GM12878 (cell line): ENCODE measurements around the gene FAM193A. TPM values are rescaled to one million over a fixed set of nuclear protein-coding genes. Genes with fewer than 3 reads are reported as not detected.

Source experiments
- ATAC-seq: fragments of 200-7000 bp; cut with Tn5 transposase; 3 replicates; pipeline ENCODE4 v1.9.1; 2020; ENCODE audit warnings: mild to moderate bottlenecking, moderate library complexity
- BruUV-seq: library from RNA; stranded (reverse); fragments of 400-500 nt; replicated peaks from 2 replicates; lab custom pipeline; 2021; lab: Mats Ljungman, UMichigan
- CTCF ChIA-PET: fragments of 300-600 bp; sonication (Branson Sonifier 250); formaldehyde crosslinking; extraction: SDS; loops from one replicate; lab custom pipeline; 2021; ENCODE audit warnings: inconsistent platforms; lab: Yijun Ruan, JAX
- POLR2A ChIA-PET: fragments of 350-600 bp; formaldehyde crosslinking; extraction: SDS; loops from one replicate; lab custom pipeline; 2021; ENCODE audit warnings: inconsistent platforms; lab: Charles Lee
- RAD21 ChIA-PET: fragments of 300-600 bp; sonication (Branson Sonifier 250); formaldehyde crosslinking; loops from one replicate; lab custom pipeline; 2023; ENCODE audit warnings: antibody characterized with exemption; ENCODE audit not compliant: unreplicated experiment; lab: Charles Lee
- SMC1A ChIA-PET: fragments of 300-600 bp; sonication (Branson Sonifier 250); formaldehyde crosslinking; loops from one replicate; lab custom pipeline; 2023; ENCODE audit not compliant: unreplicated experiment, uncharacterized antibody; lab: Charles Lee
- DNase-seq: peaks from one replicate; pipeline ENCODE4 v3.0.0-alpha.2; 2011; ENCODE audit warnings: low read depth, low spot score
- FAIRE-seq: peaks from 3 replicates; lab custom pipeline; 2011; peaks lifted over from hg19 to GRCh38; lab: Jason Lieb, UNC
- H2AFZ ChIP-seq: 2 replicates; pipeline ENCODE4 v1.6.0; 2011; ENCODE audit warnings: low read depth, low read length, control low read depth; ENCODE audit not compliant: control insufficient read depth
- H3K27ac ChIP-seq: 2 replicates; pipeline ENCODE4 v1.5.1; 2011; ENCODE audit warnings: control low read depth; ENCODE audit not compliant: control insufficient read depth, insufficient read depth
- H3K27me3 ChIP-seq, 2 experiments: replicated peaks in 1 of 2; 2 replicates each; pipeline versions ENCODE4 v1.6.0 to v1.6.1; 2011; ENCODE audit warnings: low read length in 1 of 2; ENCODE audit not compliant: control insufficient read depth in 2 of 2, insufficient read depth in 2 of 2
- H3K36me3 ChIP-seq, 2 experiments: 2 replicates each; pipeline ENCODE4 v1.5.1; 2011; ENCODE audit warnings: low read length in 1 of 2; ENCODE audit not compliant: control insufficient read depth in 2 of 2, insufficient read depth in 2 of 2
- H3K4me1 ChIP-seq: 2 replicates; pipeline ENCODE4 v1.6.1; 2011; ENCODE audit warnings: mild to moderate bottlenecking, low read length, moderate library complexity, mixed read lengths; ENCODE audit not compliant: control insufficient read depth, insufficient read depth
- H3K4me2 ChIP-seq: 2 replicates; pipeline ENCODE4 v1.6.0; 2011; ENCODE audit warnings: control low read depth; ENCODE audit not compliant: control insufficient read depth, insufficient read depth
- H3K4me3 ChIP-seq: fragments of 200-600 bp; sonication (generic); 2 replicates; pipeline ENCODE4 v1.5.1; 2016
- H3K79me2 ChIP-seq: 2 replicates; pipeline ENCODE4 v1.6.0; 2011; ENCODE audit warnings: low read length; ENCODE audit not compliant: control insufficient read depth, insufficient read depth
- H3K9ac ChIP-seq: 2 replicates; pipeline ENCODE4 v1.8.0; 2011; ENCODE audit warnings: low read length, control low read depth, mixed read lengths; ENCODE audit not compliant: control insufficient read depth, insufficient read depth
- H3K9me3 ChIP-seq: replicated peaks from 3 replicates; pipeline ENCODE4 v1.5.1; 2011; ENCODE audit warnings: mild to moderate bottlenecking, low read length; ENCODE audit not compliant: control insufficient read depth, insufficient read depth
- H4K20me1 ChIP-seq: 2 replicates; pipeline ENCODE4 v1.6.0; 2011; ENCODE audit not compliant: control insufficient read depth, insufficient read depth
- BCLAF1 ChIP-seq: fragments of 450-650 bp; IDR thresholded peaks from 2 replicates; pipeline ENCODE4 v1.6.1; 2017; ENCODE audit warnings: antibody characterized with exemption, mild to moderate bottlenecking, moderate library complexity
- CBX3 ChIP-seq: fragments of 200-600 bp; sonication (generic); IDR thresholded peaks from 2 replicates; pipeline ENCODE4 v1.6.1; 2016; ENCODE audit warnings: low read depth, borderline replicate concordance
- E2F8 ChIP-seq: fragments of 450-650 bp; IDR thresholded peaks from 2 replicates; pipeline ENCODE4 v1.6.1; 2018; ENCODE audit warnings: mild to moderate bottlenecking, low read depth, moderate library complexity; ENCODE audit not compliant: partially characterized antibody
- FOXK2 ChIP-seq: fragments of 450-650 bp; IDR thresholded peaks from 2 replicates; pipeline ENCODE4 v1.6.1; 2017; ENCODE audit warnings: mild to moderate bottlenecking, moderate library complexity
- MAX ChIP-seq: IDR thresholded peaks from 2 replicates; pipeline ENCODE4 v1.6.1; 2012; ENCODE audit warnings: low read depth, low read length, improper control_type of control experiment
- MYC ChIP-seq: IDR thresholded peaks from 2 replicates; pipeline ENCODE4 v1.6.1; 2011; ENCODE audit warnings: mild to moderate bottlenecking, low read length, moderate library complexity, inconsistent platforms; ENCODE audit not compliant: insufficient read depth, insufficient replicate concordance, insufficient read length, severe bottlenecking
- POLR2A ChIP-seq: IDR thresholded peaks from 2 replicates; pipeline ENCODE4 v1.6.1; 2011; ENCODE audit warnings: low read depth, mild to moderate bottlenecking, low read length
- SIX5 ChIP-seq: IDR thresholded peaks from 2 replicates; pipeline ENCODE4 v1.6.1; 2011; ENCODE audit warnings: mild to moderate bottlenecking, low read depth, low read length, moderate library complexity; ENCODE audit not compliant: severe bottlenecking
- SUPT20H ChIP-seq: IDR thresholded peaks from 2 replicates; pipeline ENCODE4 v1.6.1; 2011; ENCODE audit warnings: low read depth, mild to moderate bottlenecking, low read length, moderate library complexity, borderline replicate concordance; ENCODE audit not compliant: control insufficient read depth
- USF1 ChIP-seq: IDR thresholded peaks from 2 replicates; pipeline ENCODE4 v1.6.1; 2011; ENCODE audit warnings: borderline replicate concordance, low read depth, mild to moderate bottlenecking, moderate library complexity, mixed read lengths, low read length; ENCODE audit not compliant: insufficient read depth; ENCODE audit errors: extremely low read length
- YY1 ChIP-seq: IDR thresholded peaks from 2 replicates; pipeline ENCODE4 v1.6.1; 2011; ENCODE audit warnings: low read depth, mild to moderate bottlenecking, low read length
- ZNF217 ChIP-seq: fragments of 450-650 bp; IDR thresholded peaks from 2 replicates; pipeline ENCODE4 v1.6.1; 2017; ENCODE audit warnings: antibody characterized with exemption, mild to moderate bottlenecking
- WGBS: methylation state at CpG from one replicate; pipeline ENCODE4 v1.1.6; 2016; ENCODE audit warnings: low lambda C conversion rate; ENCODE audit not compliant: insufficient replicate concordance, insufficient coverage; ENCODE audit errors: missing lambda C conversion rate; 5-methylcytosine and 5-hydroxymethylcytosine counted together
- in situ Hi-C: fragments of 300-500 bp; cut with MboI; formaldehyde crosslinking; loops from 9 replicates; pipeline ENCODE4 v1.14.3; 2018; ENCODE audit warnings: mixed read lengths
- intact Hi-C: fragments of 100-400 bp; cut with micrococcal nuclease; formaldehyde crosslinking; loops from one replicate; pipeline ENCODE4 v1.14.2; 2022; ENCODE audit not compliant: unreplicated experiment
- polyA plus RNA-seq, 11 experiments: library from polyadenylated mRNA; depleted of rRNA in 4 of 11; unstranded in 6 of 11; stranded (reverse) in 5 of 11; fragments of >200 nt; fragmentation: Nextera tagmentation in 4 of 11; fragmentation: Illumina TruSeq in 1 of 11; extraction: Ambion mirVana in 4 of 11; extraction: Trizol in 1 of 11; gene quantifications; 1 replicate in 1 of 11; 2 replicates in 10 of 11; pipeline versions ENCODE4 v1.2.1 to v1.2.3, GENCODE V29; 2011 to 2016; ENCODE audit warnings: inconsistent platforms in 2 of 11, missing spikeins in 2 of 11, low read depth in 1 of 11
- total RNA-seq, 4 experiments: library from RNA; depleted of rRNA in 3 of 4; stranded (reverse); fragments of >200 nt in 3 of 4; fragmentation: Illumina TruSeq in 1 of 4; extraction: Trizol in 1 of 4; gene quantifications; 2 replicates each; pipeline versions ENCODE4 v1.2.1 to v1.2.3, GENCODE V29; 2013 to 2021
- TF ChIP-seq, protein P1 (sequence below): fragments of 450-650 bp; IDR thresholded peaks from 2 replicates; pipeline ENCODE4 v1.6.1; 2017; ENCODE audit warnings: mild to moderate bottlenecking, moderate library complexity

Gene FAM193A
- total and polyA plus RNA-seq, 10 of the 15 experiments (the other 5 are each of a cell fraction or from before 2014, with no cell fraction given), result 0.52 to 23.3 (median 7.4) TPM

GRCh38 chr4:2608291-2608690 is 71.8 kb downstream of the FAM193A start:
- BruUV-seq, result no TSS peak
- ChIA-PET POLR2A (no interaction called here), RAD21 (no interaction called here), CTCF (no interaction called here), SMC1A (no interaction called here)
- in situ Hi-C loops, result no loop called here
- peaks cover 0 to 4% of the 10 kb centered on the region in 2 experiments; a peak in 1 of 4 replicates for H3K36me3 ChIP-seq
- DNase-seq (no peak), FAIRE-seq (no peak), ATAC-seq (no peak)
- no peak overlapping the region for H3K27ac ChIP-seq
- no peaks in the 10 kb centered on the region for H3K27me3 ChIP-seq
- H2AFZ ChIP-seq, result no peak overlapping the region
- 83% methylated on average over 7 of the region's 7 CpGs for WGBS
- peaks cover 50% of the 10 kb centered on the region for H3K79me2 ChIP-seq
- H3K4me2 ChIP-seq, result no peak overlapping the region
- no peak overlapping the region for H3K4me3 ChIP-seq
- intact Hi-C loops, result no loop called here
- H3K9ac ChIP-seq, result no peak overlapping the region
- no peaks in the 10 kb centered on the region for H4K20me1 ChIP-seq
- H3K4me1 ChIP-seq, result no peaks in the 10 kb centered on the region
- no peaks in the 10 kb centered on the region for H3K9me3 ChIP-seq
- TF ChIP-seq SUPT20H (no peak), CBX3 (no peak), POLR2A (no peak), BCLAF1 (no peak), USF1 (no peak), MYC (no peak), MAX (no peak), YY1 (no peak), FOXK2 (no peak), SIX5 (no peak), E2F8 (no peak), ZNF217 (no peak)
- TF ChIP-seq, protein P1, sequence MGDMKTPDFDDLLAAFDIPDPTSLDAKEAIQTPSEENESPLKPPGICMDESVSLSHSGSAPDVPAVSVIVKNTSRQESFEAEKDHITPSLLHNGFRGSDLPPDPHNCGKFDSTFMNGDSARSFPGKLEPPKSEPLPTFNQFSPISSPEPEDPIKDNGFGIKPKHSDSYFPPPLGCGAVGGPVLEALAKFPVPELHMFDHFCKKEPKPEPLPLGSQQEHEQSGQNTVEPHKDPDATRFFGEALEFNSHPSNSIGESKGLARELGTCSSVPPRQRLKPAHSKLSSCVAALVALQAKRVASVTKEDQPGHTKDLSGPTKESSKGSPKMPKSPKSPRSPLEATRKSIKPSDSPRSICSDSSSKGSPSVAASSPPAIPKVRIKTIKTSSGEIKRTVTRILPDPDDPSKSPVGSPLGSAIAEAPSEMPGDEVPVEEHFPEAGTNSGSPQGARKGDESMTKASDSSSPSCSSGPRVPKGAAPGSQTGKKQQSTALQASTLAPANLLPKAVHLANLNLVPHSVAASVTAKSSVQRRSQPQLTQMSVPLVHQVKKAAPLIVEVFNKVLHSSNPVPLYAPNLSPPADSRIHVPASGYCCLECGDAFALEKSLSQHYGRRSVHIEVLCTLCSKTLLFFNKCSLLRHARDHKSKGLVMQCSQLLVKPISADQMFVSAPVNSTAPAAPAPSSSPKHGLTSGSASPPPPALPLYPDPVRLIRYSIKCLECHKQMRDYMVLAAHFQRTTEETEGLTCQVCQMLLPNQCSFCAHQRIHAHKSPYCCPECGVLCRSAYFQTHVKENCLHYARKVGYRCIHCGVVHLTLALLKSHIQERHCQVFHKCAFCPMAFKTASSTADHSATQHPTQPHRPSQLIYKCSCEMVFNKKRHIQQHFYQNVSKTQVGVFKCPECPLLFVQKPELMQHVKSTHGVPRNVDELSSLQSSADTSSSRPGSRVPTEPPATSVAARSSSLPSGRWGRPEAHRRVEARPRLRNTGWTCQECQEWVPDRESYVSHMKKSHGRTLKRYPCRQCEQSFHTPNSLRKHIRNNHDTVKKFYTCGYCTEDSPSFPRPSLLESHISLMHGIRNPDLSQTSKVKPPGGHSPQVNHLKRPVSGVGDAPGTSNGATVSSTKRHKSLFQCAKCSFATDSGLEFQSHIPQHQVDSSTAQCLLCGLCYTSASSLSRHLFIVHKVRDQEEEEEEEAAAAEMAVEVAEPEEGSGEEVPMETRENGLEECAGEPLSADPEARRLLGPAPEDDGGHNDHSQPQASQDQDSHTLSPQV, result no peak
